Stimulated activated CD8-positive, alpha-beta memory T cell treated with anti-CD3 and anti-CD28 coated beads, Interleukin-15, amount 100 ng/mL, for 4 hours (primary cell): Measurements from ENCODE around the gene GPSM3.
"Not testable (repeated sequence)": the region's sequence is repeated elsewhere in the genome, so short reads cannot be mapped to it uniquely, and the experiment has no call there.

Source experiments
- DNase-seq, 2 donors: peaks; one replicate each; pipeline ENCODE4 v3.0.0-alpha.2; 2020; ENCODE audit warnings: low read depth in 2 of 2

The GPSM3 gene, protein sequence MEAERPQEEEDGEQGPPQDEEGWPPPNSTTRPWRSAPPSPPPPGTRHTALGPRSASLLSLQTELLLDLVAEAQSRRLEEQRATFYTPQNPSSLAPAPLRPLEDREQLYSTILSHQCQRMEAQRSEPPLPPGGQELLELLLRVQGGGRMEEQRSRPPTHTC

DNA sequence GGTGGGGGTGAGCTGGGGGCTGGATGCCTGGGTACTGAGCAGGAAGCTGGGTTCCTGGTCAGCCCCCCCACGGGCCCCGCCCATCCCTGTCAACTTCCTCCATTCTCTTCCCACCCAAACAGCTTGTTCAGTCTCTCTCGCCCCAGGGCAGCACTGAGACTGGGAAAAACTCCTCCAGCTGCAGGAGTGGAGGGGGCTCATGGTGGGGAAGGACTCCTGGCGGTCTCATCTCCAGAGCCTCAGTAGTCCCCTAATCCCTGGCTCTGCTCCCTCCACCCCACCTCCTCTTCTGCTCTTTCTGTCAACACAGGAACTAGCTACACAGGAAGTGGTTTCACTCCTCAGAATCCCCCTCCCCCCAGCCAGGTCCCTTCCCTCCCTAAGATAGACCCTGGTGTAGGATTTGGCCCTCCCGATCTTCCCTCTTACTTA is at the start of gene GPSM3:
Gene GPSM3 (minus strand): TSS at position 36 of the 432 bp plus-strand sequence. CDS start 130 bp downstream, outside the sequence.
- no peak for DNase-seq

DNA sequence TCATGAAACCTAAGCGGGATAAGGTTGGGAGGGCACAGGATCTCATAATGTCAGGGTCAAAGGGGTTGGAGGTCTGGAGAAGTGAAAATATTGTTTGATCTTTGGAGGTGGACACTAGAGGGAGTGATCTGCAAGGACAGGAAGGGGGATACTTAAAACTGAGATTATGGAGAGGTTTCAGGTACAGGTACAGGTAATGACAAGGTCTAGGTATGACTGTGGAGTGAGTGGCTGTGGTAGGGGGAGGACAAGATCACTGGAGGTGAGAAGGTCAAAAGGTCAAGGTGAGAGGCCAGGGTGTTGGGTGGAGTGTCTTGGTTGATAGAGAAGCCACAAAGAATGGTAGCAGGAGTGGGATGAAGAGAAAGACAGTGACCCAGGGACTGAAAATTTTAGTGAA is 48.2 kb upstream of the GPSM3 start:
- no peak for DNase-seq

DNA sequence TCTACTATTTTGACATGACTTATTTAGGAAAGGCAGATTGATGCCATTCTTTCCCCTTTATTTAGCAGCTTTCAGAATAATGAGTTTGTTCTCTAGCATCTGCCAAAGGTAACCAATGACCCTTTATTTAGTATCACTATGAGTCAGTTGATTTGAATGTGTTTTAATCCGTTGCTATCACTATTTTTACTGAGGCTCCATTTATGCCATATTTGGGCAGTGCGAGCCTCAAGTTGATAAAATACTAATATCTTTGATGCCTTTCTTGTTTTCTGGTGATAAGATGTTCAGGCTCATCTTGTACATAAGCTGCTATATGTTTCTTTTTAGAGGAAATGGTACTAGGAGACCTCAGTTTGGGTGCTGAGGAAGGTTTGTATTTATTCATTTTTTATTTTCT is 47.0 kb upstream of the GPSM3 start:
- no peak for DNase-seq

DNA sequence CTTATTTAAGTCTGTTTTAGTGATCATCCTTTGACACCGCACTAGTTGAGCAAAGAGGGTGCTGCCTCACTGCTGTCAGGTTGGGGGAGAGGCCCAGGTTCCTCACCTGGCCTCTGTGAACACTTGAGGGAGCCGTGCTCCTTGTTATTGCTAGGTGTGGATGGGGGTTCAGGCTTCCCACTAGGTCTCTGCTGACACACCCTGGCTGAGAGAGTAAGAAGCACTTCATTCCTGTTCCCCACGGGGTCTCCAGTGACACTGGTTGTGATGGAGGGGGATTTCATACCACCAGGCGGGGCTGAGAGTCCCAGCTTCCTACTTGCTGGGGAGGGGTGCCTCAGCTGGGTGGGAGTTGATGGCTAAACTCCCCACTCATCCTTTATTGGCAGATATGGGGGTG is 42.5 kb upstream of the GPSM3 start:
- no peak for DNase-seq

DNA sequence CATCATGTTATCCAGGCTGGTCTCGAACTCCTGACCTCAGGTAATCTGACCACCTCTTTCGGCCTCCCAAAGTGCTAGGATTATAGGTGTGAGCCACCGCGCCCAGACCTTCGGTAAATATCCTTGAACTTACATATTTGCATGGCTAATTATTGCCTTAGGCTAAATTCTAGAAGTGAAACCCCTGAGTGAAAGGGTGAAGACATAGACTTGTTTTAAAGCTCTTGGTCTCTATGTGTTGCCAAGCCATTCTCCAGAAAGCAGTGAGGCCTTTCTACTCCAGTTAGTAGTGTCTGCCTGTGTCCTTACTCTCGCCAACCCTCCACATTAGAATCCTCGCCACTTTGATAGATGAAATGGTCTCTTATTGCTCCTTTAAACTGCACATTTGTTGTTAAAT is 34.0 kb upstream of the GPSM3 start:
- DNase-seq = no peak

DNA sequence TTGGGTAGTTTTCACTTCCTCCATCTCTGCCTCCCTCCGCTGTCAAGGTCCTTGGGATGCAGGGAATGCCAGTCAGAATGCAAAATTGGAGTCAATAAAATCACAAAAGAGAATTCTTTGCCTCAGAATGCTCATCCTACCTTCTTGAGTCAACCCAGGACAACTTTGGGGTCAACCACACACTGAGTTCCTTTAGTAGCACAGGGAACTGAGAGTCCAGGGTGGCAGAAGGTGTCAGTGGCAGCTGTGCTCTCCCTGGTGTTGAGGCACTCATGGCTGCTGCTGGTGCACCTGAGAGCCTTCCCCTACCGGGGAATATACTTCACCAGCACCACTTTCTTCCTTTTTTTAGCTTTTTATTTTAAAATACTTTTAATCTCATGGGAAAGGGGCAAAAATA is 32.3 kb upstream of the GPSM3 start:
- DNase-seq = no peak

DNA sequence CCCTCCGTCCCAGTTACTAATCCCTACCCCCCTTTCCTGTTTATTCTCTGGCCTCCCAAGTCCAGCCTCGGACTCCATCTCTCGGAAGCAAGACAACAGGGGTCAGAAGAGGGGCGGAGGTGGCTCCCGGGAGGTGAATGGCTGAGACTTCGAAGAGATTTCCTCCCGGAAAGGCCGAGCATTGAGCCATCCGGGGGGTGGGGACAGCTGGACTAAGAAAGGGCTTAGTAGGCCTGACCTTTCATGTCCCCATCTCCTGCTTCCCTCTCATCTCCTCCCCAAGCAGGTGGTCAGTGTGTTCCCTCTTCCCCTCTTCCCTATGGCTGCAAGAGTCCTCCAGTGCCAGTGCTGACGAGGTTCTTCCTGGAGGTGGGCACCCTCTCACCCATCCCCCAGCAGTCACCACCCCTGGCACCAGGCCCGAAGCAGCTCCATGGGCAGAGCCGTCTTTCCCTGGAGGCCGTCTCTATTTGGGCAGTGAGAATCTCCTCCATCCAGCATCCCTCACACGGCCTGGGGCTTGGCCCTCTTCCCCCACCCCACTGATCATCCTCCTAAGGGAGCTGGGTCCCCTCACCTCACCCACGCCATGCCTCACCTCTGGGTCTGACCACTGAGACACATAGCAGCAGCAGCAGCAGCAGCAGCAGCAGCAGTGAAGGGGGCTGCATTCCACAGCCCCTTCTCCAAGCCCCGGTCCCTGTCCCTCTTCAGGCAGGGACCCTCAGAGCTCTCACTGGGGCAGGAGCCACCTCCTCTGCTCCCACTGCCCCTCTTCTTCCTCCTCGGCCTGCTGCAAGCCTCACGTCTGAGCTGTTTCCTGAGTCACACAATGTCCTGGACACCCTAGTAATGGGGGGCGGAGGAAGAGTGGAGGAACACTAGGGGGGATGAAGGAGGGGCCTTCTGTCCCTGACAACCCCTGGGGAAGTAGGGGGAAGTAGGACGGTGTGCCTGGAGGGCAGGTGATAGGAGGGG is 31.1 kb upstream of the GPSM3 start, which contains the start of gene NOTCH4:
Gene NOTCH4 (minus strand): TSS at position 810 of the 978 bp plus-strand sequence. CDS start 139 bp downstream, at position 671.
- no peak for DNase-seq

DNA sequence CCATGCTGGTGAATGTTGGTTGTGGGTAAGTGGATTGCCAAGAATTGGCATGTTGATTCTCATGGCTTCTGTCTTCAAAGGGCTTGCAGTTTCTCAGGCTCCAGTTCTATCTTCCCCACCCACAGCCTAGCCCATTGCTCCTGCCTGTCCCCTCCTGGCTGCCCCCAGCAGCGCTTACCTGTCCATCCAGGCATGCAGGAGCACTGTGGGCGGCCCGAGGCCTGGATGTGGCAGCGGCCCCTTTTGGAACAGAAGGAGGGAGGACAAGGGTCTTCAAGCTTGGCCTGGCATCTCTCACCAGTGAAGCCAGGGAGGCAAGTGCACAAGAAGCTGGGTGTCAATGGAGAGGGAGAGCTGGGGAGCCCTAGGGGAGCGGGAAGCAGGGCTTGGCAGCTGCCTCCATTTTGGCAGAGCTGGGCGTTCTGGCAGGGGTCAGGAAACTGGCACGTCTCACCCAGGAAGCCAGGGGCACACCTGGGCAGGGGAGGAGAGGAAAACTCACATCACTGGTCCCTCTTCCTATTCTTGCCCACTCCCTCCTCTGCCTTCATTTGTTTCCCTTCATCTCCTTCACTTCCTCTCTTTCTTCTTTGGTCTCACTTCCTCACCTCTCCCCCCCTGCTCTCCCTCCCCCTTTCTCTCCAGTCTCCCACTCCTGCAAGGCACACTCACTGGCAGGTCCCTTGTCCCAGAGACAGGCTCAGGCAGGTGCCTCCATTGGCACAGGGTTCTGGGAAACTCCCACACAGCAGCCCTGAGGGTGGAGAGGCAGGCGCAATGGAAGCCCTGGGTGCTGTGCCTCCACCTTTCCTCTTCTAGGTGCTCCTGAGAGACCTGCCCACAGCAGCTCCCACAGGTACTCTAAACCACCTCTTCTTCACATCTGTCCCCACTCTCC is 30.1 kb upstream of the GPSM3 start:
- no peak for DNase-seq

DNA sequence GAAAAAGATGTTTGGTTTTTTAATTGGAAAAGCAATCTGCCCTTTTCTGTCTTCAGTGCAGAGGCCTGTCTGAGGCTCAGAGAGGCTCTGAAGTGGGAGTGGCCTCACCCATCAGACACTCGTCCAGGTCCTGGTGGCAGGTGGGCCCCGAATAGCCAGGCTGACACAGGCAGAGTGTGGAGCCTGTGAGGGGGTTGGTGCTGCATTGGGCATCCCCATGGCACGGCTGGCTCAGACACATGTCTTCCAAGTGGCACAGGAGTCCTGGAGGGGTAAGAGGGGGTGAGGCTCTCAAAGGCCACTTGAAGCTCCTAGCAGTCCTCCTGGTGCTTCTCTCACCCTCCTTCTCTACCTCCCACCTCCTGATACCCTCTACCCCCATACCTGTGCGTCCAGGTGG is 27.6 kb upstream of the GPSM3 start:
- DNase-seq = no peak

DNA sequence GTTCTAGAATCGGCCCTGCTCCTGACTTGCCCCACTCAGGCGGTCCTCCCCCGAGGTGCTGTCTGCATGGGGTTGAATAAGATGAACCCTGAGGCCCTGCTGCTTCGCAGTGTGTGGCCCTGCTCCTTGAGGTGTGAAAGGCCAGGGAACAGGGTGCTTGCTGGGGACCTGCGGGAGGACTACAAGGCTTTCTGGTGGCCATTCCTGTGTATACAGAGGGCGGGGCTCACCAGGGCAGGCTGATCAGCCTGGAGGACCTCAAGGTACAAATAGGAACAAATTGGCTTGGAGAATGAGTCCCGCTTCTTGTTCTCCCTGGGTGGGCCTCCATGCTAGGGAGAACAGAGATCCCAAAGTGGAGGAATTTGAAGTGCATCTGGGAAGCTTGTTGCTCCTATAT is 25.7 kb upstream of the GPSM3 start:
- no peak for DNase-seq

DNA sequence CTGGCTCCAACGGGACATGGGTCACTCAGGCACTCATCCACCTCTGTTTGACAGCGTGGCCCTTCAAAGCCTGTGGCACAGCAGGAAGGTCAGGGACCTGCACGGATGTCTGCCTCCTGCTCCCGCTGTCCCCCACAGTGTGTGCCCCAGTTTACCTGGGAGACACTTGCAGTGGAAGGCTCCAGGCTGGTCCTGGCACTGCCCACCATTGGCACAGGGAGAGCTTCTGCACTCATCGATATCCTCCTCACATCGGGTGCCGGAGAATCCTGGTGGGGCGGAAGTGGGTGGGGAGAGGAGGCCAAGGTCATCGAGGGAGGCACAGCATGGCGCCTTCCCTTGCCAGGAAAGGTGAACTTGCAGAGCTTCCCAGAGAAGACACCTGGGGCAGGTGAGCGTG is 24.6 kb upstream of the GPSM3 start:
- DNase-seq = no peak

DNA sequence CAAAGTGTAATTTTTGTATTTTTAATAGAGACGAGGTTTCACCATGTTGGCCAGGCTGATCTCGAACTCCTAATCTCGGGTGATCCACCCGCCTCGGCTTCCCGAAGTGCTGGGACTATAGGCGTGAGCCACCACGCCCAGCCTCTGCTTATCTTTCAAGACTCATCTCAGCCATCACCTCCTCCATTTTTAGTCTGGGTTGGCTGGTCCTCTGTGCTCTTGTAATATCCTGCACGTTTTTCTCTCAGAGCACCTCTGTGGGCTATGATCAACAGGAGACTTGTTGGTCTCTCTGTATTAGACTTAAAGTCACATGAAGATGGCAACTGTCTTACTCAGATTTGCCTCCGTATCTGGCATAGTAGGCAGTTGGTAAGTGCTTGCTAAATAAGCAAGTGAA is 23.8 kb upstream of the GPSM3 start:
- DNase-seq = no peak

DNA sequence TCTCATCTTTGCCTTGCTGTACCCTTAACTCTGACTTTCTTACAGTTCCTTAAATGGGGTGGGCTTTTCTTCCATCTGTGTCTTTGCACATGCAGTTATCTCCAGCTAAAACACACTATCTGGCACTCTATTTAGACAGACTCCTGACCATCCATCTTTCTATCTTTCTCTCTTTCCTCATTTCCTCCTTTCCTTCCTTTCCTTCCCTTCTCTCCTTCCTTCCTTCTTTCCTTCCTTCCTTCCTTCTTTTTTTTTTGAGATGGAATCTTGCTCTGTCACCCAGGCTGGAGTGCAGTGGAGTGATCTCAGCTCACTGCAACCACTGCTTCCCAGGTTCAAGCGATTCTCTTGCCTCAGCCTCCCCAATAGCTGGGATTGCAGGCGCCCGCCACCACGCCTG is 23.2 kb upstream of the GPSM3 start:
- no peak for DNase-seq

DNA sequence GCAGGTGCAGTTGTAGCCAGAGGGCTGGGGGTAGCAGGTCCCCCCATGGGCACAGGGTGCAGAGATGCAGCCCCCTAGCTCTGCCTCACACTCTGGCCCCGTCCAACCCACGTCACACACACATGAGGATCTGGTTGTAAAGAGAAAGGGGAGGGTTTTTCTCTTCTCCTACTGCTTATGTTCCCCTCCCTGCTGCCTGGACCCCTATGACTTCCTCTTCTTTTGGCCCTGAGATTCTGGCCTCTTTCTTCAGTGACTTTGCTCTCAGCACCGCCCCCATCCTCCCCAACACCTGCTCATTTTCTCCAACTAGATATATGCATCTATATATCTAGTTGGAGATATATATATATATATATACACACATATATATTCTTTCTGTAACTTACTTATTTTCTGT is 21.7 kb upstream of the GPSM3 start:
- DNase-seq = no peak

DNA sequence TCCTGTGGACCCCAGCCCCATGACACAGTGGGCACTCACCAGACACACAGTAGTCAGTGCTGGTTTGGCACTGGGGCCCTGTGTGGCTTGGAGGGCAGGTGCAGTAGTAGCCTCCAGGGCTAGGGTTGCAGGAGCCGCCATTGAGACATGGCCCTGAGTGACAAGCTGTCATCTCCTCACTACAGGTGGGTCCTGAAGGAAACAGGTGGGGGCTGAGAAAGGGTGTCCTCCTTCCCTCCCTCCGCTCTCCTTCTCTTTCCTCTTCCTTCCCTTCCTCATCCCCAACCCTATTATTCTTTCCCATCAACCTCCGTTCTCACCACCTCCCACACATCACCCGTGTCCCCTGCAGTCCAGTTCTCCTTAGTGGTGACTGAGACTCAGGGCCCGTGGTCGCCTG is 21.2 kb upstream of the GPSM3 start:
- DNase-seq = no peak

DNA sequence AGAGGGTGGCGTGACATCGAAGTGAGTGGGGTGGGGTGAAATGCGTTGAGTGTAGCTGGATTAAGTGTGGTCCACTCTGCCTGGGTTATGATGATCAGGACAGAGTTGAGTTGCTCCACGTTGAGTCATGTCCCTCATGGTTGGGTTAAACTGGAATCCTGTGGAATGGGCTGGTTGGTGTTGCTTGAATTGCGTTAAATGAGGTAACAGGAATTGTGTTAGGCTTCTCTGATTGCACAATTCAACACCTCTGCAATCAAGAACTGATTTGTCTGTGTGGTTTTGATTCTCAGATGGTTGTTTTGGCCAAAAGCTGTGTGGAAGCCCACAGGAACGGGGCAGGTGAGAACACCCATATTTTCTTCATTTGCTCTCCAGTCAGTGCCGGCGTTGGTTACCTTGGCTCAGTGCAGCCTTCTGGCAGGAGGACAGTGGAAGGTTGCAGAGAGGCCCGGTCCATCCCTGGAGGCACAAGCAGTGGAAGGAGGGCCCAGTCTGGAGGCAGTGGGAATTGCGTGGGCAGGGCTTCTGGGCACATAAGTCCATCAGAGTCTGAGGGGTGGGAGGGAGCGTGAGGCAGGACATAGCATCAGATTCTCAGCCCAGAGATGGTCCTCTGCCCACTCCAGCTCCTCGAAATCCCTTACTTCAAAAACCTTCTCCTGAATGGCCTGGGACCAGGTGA is 19.8 kb upstream of the GPSM3 start:
- no peak for DNase-seq

DNA sequence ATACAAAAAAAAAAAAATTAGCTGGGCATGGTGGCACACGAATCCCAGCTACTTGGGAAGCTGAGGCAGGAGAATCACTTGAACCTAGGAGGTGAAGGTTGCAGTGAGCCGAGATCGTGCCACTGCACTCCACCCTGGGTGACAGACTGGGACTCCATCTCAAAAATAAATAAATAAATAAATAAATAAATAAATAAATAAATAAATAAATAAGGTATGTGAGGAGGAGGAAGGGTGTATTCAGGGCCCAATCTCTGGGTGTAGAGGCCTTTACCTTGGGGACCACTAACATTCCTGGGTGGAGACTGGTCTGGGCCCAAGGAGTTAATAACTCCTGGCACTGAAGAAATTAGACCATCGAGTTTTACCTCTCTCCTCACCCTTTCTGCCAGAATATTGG is 19.0 kb upstream of the GPSM3 start:
- DNase-seq = not testable (repeated sequence)

DNA sequence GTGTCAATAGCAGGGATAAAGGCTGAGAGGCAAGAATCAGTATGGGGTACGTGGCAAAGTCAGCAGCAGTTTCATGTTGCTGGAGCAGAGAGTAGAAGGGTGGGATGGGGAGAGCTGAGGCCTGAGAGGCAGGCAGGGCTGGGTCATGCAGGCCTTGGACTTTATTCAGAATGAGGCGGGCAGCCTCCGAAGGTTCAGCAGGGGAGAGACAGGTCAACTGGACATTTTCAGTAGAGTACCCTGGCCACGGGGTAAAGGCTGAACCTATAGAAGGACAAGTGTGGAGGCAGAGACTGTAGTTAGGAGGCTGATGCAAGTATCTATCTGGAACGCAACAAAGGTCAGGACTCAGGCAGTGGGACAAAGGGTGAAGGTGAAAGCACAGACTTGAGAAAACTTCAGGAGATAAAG is 17.8 kb upstream of the GPSM3 start:
- no peak for DNase-seq

DNA sequence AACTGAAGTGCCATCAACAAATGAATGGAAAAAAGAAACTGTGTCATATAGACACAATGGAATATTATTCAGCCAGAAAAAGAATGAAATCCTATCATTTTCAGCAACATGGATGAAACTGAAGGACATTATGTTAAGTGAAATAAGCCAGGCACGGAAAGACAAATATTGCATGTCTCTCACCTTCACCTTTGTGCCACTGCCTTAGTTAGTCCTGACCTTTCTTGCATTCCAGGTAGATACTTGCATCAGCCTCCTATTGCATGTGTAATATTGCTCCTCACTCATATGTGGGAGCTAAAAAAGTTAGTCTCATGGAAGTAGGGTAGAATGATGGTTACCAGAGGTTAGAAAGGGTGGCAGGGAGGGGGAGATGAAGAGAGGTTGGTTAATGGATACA is 16.6 kb upstream of the GPSM3 start:
- DNase-seq = no peak

DNA sequence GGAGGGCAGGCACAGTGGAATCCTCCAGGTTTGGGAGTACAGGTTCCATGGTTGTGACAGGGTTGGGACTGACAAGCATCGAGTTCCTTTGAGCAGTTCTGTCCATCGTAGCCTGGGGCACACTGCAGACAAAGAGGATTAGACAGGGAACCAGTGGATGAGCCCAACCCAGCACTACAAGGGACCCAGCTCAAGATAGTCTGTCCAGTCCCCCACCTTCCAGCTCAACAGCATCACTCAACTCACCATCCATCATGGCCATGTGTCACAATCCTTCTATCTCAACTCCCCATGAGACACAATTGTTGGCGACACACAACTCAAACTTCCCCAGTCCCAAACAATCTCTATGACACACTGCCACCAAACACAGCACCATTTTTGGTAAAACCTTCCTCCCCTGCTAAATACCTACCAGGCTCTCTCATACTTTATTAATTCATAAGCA is 11.8 kb upstream of the GPSM3 start:
- DNase-seq = no peak
